ENCODE measurements around the gene TXNDC8. TPM values are rescaled to one million over a fixed set of nuclear protein-coding genes. Genes with fewer than 3 reads are reported as not detected.

The TXNDC8 gene
- polyA plus RNA-seq, 1 donor from 2014 or later, result not detected

- no peaks in the 10 kb centered on the region for H3K36me3 ChIP-seq (ENCODE audit: insufficient read depth, low read length)
- no peak overlapping the region for H2AFZ ChIP-seq (ENCODE audit: low read depth, low read length)
- no peaks in the 10 kb centered on the region for H3K9me3 ChIP-seq (ENCODE audit: low read length)
- no peak overlapping the region for H3K4me2 ChIP-seq (ENCODE audit: low read length)
- no peaks in the 10 kb centered on the region for H4K20me1 ChIP-seq (ENCODE audit: insufficient read depth)
- H3F3A ChIP-seq (ENCODE audit: insufficient read depth, low read length, poor library complexity, severe bottlenecking), result no peaks in the 10 kb centered on the region
- H3K9ac ChIP-seq (ENCODE audit: low read length), result no peak overlapping the region
- no peak overlapping the region for H3K4me3 ChIP-seq (ENCODE audit: low read length)
- no peak overlapping the region for H3K27ac ChIP-seq (ENCODE audit: low read length)
- TF ChIP-seq REST (IDR thresholded peaks at IDR 0.05; ENCODE audit: borderline replicate concordance) (no peak), MXI1 (conservative IDR thresholded peaks at IDR 0.05; ENCODE audit: poor library complexity, severe bottlenecking) (no peak), CTCF (IDR thresholded peaks at IDR 0.05; ENCODE audit: poor library complexity, severe bottlenecking) (no peak), EP300 (conservative IDR thresholded peaks at IDR 0.05; ENCODE audit: poor library complexity, severe bottlenecking) (no peak), POLR2AphosphoS5 (IDR thresholded peaks at IDR 0.05) (no peak), EZH2 (IDR thresholded peaks at IDR 0.05; ENCODE audit: borderline replicate concordance, insufficient read depth, low read length, poor library complexity, severe bottlenecking) (no peak)
- no peaks in the 10 kb centered on the region for H3K79me2 ChIP-seq (replicated peaks; ENCODE audit: insufficient read depth, low read length)
- H3K9me2 ChIP-seq (ENCODE audit: insufficient read depth, low read length), result no peaks in the 10 kb centered on the region
- H3K27me3 ChIP-seq (ENCODE audit: insufficient read depth, low read depth, low read length), result no peaks in the 10 kb centered on the region
Measured at GRCh38 chr9:110329639-110330230, 7.9 kb downstream of the TXNDC8 start.

- H3F3A ChIP-seq (ENCODE audit: insufficient read depth, low read length, poor library complexity, severe bottlenecking), result no peaks in the 10 kb centered on the region
- TF ChIP-seq MXI1 (conservative IDR thresholded peaks at IDR 0.05; ENCODE audit: poor library complexity, severe bottlenecking) (no peak), POLR2AphosphoS5 (IDR thresholded peaks at IDR 0.05) (no peak), EP300 (conservative IDR thresholded peaks at IDR 0.05; ENCODE audit: poor library complexity, severe bottlenecking) (no peak), SMC3 (conservative IDR thresholded peaks at IDR 0.05; ENCODE audit: poor library complexity) (no peak), TAF1 (IDR thresholded peaks at IDR 0.05; ENCODE audit: low read depth) (no peak), RAD21 (conservative IDR thresholded peaks at IDR 0.05) (no peak), EZH2 (IDR thresholded peaks at IDR 0.05; ENCODE audit: borderline replicate concordance, insufficient read depth, low read length, poor library complexity, severe bottlenecking) (no peak), CTCF (IDR thresholded peaks at IDR 0.05; ENCODE audit: poor library complexity, severe bottlenecking) (no peak), REST (IDR thresholded peaks at IDR 0.05; ENCODE audit: borderline replicate concordance) (no peak)
- no peaks in the 10 kb centered on the region for H4K20me1 ChIP-seq (ENCODE audit: insufficient read depth)
- H3K79me2 ChIP-seq (replicated peaks; ENCODE audit: insufficient read depth, low read length), result no peaks in the 10 kb centered on the region
- no peaks in the 10 kb centered on the region for H3K9me3 ChIP-seq (ENCODE audit: low read length)
- no peak overlapping the region for H3K9ac ChIP-seq (ENCODE audit: low read length)
- no peaks in the 10 kb centered on the region for H3K27me3 ChIP-seq (ENCODE audit: insufficient read depth, low read depth, low read length)
- no peaks in the 10 kb centered on the region for H3K36me3 ChIP-seq (ENCODE audit: insufficient read depth, low read length)
- H2AFZ ChIP-seq (ENCODE audit: low read depth, low read length), result no peak overlapping the region
- H3K4me2 ChIP-seq (ENCODE audit: low read length), result no peak overlapping the region
- H3K27ac ChIP-seq (ENCODE audit: low read length), result no peak overlapping the region
- no peaks in the 10 kb centered on the region for H3K9me2 ChIP-seq (ENCODE audit: insufficient read depth, low read length)
- no peak overlapping the region for H3K4me3 ChIP-seq (ENCODE audit: low read length)
Measured at GRCh38 chr9:110328763-110329162, 8.9 kb downstream of the TXNDC8 start.

All from neural cell (in vitro differentiated cells).